CD4-positive, alpha-beta T cell treated with Interleukin-1 beta for 1 hour (primary cell): ENCODE results near the gene PLAU.
"Not testable (repeated sequence)": the region's sequence is repeated elsewhere in the genome, so short reads cannot be mapped to it uniquely, and the experiment has no call there.

Experiments used
- DNase-seq, 2 donors: peaks; one replicate each; pipeline ENCODE4 v3.0.0-alpha.2; 2020 to 2022

The PLAU gene

DNA sequence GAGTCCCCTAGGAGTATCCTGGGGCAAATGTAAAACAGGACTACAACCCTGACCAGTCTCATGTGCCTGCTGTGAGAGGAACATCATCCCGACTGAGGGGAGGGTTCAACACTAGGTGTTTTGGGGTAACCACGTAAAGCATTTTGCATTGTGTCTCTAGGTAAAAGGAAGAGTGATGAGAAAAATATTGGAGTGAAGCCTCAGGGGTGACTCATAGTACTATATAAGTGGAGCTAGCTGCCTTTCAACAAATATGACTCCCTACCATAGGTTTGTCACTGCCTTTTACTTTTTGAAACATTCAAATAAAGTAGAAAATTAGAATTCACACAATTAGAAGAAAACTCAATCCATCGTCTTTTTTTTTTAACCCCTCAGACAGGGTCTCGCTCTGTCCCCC is 34.0 kb upstream of the PLAU start:
- DNase-seq, result no peak

GRCh38 chr10:73877533-73878160 is 33.3 kb upstream of the PLAU start:
- DNase-seq, result no peak

DNA sequence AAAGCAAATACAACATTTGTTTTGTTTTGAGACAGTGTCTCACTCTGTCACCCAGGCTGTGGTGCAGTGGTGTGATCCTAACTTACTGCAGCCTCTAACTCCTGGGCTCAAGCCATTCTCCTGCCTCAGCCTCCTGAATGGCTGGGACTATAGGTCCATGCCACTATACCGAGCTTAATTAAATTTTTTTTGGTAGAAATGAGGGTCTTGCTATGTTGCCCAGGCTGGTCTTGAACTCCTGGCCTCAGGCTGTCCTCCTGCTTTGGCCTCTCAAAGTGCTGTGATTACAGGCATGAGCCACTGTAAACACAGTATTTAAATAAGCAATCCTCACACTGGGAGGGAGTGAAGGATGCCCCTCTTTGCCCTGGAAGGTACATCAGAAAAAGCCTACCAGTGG is 32.6 kb upstream of the PLAU start:
- no peak for DNase-seq

GRCh38 chr10:73879296-73880173 is 31.4 kb upstream of the PLAU start:
- peak; percentile 94 to 95 for DNase-seq

GRCh38 chr10:73881221-73881919 is 29.6 kb upstream of the PLAU start:
- DNase-seq, result no peak

- DNase-seq, result no peak
These were observed 26.9 kb upstream of the PLAU start for GRCh38 chr10:73884017-73884416.

DNA sequence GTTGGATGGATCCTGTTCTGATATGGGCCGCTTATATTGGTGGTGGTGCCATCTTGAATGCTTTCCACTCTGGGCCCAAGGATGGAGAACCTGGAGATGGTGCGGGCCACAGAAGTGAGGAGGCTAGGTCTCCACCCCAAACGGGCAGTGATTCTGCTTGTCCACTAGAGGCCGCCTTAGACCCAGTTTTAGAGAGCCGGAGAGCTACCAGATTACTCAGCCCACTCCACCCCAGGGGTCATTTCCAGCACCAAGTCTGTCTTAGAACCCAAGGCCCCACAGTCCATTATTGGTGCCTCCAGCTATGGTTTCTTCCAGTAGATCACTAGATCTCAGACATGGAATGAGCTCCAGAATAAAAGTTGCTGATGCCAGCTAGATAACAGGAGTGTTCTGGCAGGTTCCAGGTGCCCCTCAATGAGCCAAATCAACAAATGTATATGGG is 24.8 kb upstream of the PLAU start:
- DNase-seq, result peak; percentile 77 to 78

DNA sequence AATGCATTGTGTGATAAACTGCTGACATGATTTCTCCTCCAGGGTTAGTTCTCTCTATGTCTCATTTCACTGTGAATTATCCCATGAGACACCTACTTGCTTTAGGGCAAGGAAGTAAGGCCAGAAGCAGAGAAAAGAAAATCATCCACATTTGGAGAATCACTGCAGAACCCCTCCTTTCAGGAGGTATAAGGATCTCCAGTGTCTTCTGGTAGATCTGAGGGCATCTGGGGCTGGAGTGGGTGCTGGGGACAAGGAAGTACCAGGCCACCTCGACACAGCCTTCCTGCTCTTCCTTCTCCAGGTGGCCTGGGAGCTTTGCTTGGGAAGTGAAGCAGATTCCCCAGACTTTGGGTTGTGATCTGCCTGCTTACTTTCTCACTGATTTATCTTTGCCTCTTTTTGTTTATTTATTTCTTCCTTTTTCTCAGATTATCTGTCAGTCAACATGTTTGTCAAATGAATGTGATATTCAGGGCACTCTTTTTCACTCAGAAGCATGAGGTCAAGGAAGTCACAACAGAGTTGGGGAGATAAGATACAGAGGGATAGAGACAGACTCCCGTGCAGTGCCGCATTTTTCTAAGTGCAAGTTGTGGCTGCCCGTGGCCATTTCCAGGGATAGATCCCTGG is 24.2 kb upstream of the PLAU start:
- DNase-seq, result no peak

DNA sequence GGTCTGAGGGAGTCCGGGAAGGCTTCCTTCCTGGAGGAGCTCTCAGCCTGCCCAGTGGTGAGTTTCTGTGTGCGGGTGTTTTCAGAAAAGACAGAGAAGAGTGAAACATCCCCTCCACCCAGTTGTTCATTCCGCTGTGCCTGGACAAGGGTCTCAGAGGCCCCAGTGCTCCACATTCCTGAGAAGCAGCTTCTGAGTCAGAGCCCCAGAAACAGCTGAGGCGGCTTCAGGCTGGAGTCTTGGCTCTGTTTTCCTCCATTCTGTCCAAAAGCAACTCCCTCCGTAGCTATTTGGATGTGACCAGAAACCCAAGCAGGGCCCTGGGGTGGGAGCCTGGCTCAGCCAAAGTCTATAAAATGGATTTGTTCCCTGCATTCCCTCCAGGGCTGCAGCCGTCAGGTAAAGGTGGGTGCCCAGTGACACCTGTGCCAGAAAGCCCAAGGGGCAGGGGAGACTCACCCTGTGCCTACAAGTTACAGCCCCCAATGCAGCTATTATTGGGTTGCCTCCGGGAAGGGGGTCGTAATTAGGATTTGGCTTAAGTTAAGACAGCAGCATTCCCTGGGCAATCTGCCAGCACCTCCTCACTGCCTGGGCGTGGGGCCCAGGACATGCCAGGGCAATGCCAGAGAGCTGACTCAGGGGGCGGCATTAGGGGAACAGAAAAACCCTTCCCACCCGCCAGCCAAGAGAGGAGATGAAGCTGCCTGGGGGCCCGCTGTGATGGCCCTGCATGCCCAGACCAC is 23.5 kb upstream of the PLAU start:
- DNase-seq, result no peak

DNA sequence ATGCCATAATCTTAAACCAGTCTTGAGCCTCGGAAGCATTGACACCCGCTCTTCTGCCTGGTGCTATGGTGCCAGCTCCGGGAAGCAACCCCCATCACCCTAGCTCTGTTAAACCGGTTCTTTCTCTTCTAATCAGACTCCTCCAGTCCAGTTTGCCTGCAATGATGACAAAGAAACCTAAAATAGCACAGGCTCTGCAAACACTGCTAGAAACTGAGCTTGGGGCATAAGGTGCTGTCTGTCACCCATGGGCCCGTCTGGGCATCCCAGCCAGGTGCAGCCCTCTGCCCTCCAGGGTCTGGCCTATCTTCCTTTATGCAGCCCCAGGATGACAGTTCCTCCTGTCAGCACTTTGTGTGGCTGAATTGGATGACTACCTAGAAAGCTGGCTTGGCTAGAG is 22.4 kb upstream of the PLAU start:
- DNase-seq, result no peak

DNA sequence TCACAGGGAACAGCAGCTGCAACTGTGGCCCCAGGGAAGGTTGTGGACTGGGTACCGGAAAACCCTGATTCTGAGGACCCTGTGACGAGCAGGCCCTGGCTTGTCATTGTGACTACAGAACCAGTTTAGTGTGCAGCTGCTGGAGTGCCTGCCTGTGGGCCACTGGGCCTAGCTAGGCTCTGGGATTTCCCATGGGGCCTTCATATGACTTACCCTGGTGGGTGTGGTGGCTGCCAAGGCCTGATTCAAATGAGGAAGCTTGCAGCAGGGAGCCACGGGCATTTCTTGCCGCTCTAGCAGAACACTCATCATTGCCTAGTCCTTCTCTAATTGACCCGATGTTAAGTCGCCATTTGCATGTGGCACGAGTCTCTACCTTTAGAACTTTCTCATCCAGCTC is 21.9 kb upstream of the PLAU start:
- peak in 1 of 2 donors; percentile 83 for DNase-seq

- DNase-seq, result not testable (repeated sequence)
These were observed 21.5 kb upstream of the PLAU start for GRCh38 chr10:73889416-73889815.

DNA sequence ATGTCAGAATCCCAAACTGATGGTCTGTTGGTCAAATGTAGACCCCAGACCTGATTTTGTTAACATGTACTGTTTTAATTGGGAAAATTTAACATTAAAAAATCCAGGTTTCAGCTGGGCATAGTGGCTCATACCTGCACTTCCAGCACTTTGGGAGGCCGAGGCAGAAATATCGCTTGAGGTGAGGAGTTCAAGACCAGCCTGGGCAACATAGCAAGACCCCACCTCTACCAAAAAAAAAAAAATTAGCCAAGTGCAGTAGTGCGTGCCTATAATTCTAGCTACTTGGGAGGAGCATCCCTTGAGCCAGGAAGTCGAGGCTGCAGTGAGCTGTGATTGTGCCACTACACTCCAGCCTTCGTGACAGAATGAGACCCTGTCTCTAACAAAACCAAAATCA is 20.7 kb upstream of the PLAU start:
- DNase-seq, result no peak

DNA sequence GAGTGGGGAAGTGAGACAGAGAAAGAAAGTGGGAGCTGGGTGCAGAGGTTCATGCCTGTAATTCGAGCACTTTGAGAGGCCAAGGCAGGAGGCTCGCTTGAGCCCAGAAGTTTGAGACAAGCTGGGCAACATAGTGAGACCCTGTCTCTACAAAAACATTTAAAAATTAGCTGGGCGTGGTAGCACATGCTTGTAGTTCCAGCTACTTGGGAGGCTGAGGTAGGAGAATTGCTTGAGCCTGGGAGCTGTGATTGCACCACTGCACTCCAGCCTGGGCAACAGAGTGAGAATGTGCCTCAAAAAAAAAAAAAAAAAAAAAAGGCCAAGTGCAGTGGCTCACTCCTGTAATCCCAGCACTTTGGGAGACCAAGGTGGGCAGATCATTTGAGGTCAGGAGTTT is 20.1 kb upstream of the PLAU start:
- DNase-seq, result not testable (repeated sequence)

DNA sequence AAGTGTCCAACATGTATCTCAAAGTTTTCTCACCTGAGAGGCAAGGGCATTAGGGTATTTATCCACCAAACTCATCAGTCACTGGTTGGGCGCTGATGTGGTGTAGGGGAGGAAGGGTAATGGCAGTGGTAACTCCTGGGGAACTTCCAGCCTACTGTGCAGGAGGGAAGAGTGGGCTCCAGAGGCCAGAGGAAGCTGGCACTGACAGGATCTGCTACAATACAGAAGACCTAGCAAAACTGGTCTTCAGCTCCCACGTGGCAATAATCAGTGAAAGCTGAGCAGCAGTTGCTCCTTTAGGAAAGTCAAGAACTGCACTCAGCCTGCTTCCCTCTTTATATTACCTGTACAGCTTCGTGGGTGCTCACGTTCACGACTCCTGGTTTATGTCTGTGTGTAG is 19.4 kb upstream of the PLAU start:
- DNase-seq, result no peak

DNA sequence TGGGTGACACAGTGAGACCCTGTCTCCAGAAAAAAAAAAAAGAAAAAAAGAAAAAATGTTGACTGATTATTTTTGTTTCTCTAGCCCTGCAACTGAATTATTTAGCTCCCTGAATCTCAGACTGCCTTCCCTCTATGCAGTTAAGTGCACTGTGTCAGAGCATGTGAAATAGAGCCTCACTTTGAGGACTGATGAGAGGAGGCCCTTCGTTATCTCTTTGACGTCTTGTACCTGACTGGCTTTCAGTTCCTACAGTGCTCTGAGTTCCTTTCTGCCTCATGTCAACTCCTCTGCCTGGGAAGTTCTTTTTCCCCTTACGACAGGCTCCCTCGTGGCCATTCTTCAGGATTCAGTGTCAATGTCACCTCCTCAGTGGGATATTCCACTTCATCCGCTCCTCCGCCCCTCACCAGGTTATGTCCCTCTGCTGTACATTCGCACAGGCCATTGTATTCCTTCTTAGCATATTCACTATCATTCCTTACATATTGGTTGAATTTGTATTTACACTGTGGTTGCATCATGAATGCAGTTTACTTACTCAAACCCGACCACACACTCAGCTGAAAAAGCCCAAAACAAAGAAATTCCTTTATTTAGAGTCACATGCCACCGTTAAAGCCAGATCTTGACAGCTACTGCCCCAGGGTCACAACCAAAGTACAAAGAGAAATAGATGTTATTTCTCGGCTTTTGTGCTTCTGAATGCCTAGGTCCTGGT is 18.5 kb upstream of the PLAU start:
- DNase-seq, result no peak

DNA sequence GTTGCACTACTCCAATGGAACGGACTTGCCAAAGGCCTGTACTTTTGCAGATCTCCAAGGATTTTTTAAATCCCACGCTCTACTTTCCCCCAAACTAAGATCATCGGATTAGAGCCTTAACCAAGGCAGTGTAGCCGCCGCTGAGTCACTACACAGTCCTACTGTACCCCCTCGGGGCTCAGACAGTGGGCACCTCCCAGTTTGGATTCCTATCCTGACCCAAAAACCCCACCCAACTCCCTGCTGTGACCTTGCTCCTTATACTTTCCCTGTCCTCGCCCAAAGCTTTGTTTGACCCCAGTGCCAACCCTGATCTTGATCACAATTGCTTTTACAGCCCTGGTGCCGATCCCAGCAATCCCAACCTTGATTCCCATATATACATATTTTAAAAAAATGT is 17.5 kb upstream of the PLAU start:
- no peak for DNase-seq

DNA sequence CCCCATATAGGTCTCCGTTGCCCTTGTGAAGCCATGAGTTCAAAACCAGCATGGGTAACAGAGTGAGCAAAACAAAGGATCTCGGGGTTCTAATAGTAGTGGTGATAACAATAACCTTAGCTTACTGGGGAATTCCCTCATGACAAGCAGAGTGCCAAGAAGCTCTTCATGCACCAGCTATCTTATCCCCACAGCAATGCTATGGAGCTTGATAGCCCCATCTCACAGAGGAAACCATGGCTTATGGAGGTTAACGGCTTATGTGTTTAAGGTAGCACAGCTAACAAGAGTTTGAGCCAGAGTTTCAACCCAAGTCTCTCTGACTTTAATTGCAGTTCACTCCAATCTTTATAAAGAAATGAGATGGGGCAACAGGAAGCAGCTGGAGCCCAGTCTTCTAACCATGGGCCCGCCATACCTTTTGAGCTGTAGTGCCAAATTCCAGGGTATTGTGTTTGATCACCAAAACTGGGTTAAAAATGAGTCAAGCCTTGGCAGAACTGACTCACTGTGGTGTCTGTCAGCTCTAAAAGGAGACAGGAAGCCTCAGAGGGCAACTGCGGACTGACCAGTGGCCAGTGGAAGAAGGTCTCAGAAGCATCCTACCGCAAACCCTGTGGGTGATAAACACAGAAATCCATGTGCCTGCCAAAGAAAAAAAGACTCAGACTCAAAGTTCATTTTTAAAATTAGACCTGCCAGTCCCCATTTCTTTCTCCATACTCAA is 16.5 kb upstream of the PLAU start:
- DNase-seq, result no peak

GRCh38 chr10:73895381-73895780 is 15.6 kb upstream of the PLAU start:
- not testable (repeated sequence) for DNase-seq

DNA sequence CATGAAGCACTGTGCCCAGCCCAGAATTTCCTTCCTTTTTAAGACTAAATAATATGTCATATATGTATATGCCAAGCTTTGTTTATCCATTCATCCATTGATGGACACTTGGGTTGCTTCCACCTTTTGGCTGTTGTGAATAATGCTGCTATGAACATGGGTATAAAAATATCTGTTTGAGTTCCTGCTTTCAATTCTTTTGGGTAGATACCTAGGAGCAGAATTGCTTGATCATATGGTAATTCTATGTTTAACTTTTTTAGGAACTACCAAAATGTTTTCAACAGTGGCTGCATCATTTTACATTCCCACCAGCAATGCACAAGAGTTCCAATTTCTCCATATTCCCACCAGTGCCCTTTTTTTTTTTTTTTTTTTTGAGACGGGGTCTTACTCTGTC is 13.2 kb upstream of the PLAU start:
- DNase-seq, result no peak

GRCh38 chr10:73898730-73899410 is 12.1 kb upstream of the PLAU start:
- DNase-seq, result no peak
